NCI-H345 treated with DMSO at 0.1 percent for 48 hours (cell line): ENCODE measurements around the gene STAT5B.
"Not testable (repeated sequence)": the region's sequence is repeated elsewhere in the genome, so short reads cannot be mapped to it uniquely, and the experiment has no call there.

ENCODE experiments used
- DNase-seq: peaks from one replicate; lab custom pipeline; 2025; ENCODE audit not compliant: unreplicated experiment; lab: John Stamatoyannopoulos, UW

Gene STAT5B

DNA sequence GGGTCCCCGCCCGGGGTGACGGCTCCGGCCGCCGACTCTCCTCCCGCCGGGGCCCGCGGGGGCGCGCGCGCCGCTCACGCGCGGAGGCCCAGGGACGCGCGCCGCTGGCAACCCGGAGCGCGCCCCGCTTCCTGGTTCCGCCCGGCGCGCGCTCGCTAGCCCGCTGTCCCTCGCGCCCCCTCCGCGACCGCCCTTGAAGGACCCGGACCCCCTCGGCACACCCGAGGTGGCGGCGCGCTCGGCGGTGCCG is at the start of gene STAT5B:
TSS of gene STAT5B (minus strand) at position 33 of the 250 bp plus-strand sequence. CDS start 44,264 bp downstream, outside the sequence.
- DNase-seq = peak; percentile 35

GRCh38 chr17:42325026-42325425 is 48.8 kb upstream of the STAT5B start:
- DNase-seq = no peak

DNA sequence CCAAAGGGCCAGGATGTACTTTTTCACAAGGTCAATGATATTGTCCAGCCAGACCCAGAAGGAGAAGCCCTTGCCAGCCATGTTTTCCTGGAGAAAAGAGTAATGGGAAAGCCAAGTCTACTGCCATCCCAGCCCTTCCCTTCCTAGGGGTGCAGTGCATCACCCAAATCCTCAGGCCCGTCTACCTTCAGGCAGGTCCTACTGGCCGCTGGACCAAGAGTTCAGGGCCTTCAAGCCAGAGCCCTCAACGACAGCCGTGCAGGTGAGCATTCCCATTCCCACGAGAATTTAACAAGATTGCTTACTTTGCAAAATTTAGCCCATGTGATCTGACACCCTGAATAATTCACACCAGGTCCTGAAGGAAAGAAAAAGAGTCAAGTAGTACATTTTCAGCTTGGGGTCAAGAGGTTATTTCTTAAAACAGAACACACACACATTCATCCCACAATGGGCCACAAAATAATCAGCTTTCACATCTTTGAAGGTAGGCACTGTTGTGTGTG is 47.1 kb upstream of the STAT5B start:
- DNase-seq = no peak

DNA sequence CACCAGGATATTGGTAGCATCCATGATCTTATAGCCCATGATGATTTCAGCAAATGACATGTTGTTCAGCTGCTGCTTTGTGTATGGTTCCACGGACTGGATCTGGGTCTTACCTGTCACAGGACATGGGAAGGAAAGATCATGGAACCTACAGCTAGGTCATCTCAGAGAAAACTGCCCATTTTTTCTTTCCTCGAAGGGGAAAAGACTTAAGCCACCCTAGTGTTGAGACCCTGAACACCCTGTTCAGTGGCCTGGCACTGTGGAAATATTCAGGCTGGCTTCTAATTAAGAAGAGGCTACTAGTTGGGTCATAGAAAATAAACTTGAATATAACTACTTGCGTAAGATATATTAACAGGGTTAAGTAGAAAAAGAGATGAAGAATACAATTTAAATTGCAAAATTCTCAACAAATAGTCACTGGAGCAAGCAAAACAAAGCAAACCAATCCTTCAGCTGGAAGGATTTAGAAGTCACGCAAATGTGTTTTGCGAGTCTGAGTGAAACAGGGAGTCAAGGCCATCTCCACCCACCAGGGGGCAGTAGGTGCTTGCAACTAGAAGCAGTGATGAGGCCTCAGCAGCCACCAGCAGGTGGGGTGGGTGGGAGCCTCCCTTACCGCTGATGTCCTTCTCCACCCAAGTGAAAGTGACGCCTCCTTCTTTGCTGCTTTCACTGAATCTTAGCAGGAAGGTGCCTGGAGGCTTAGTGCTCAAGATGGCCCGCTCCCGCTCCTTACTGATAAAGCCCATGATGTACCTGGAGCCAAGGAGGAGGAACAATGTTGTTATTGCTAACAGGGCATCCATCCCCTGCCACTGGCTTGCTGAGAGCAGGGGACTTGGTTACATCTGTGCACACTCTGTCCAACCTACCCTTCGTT is 46.4 kb upstream of the STAT5B start:
- DNase-seq = peak; percentile 73

DNA sequence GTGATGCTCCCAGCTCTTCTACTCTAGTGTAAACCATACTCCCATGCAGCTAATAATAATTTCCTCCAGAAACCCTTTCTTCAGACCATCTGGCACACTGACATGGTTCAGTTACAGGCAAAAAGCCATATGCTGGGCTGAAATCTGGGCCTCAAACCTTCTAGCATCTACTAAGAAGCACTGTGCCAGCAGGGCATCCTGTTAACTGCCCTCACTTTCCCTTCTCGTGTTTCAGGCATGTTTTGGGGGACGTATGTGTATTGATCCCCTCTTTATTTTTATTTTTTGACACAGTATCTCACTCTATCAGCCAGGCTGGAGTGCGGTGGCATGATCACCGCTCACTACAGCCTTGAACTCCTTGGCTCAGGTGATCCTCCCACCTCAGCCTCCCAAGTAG is 45.4 kb upstream of the STAT5B start:
- DNase-seq = no peak

GRCh38 chr17:42317967-42318366 is 41.8 kb upstream of the STAT5B start:
- DNase-seq = not testable (repeated sequence)

DNA sequence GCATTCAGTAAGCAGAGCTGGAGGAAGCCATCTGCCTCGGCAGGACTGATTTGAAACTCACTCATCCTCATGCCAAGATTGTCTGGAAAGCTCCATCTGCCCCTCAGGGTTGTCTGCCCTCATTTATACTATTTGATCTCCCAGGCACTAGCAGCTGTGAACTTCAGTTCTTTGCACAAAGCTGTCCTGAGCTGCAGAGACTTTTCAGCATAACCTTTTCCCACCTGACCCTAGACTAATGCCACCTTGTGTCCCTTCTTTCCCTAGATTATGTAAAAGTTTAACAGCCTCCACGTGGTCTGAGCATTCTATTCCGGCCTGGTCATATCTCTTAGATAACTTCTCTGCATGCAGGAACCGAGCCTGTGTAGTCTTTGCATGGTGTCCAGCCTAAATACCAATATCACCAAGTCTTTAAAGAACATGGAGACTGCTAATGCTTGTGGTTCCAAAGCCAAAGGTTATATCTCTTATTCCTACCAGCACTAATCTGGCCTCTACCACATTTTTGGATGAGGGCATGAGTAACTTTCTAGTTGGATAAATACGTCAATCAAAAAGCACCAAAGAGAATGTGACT is 41.2 kb upstream of the STAT5B start:
- DNase-seq = no peak

- DNase-seq = no peak
Observed at GRCh38 chr17:42316755-42317154, 40.6 kb upstream of the STAT5B start.

DNA sequence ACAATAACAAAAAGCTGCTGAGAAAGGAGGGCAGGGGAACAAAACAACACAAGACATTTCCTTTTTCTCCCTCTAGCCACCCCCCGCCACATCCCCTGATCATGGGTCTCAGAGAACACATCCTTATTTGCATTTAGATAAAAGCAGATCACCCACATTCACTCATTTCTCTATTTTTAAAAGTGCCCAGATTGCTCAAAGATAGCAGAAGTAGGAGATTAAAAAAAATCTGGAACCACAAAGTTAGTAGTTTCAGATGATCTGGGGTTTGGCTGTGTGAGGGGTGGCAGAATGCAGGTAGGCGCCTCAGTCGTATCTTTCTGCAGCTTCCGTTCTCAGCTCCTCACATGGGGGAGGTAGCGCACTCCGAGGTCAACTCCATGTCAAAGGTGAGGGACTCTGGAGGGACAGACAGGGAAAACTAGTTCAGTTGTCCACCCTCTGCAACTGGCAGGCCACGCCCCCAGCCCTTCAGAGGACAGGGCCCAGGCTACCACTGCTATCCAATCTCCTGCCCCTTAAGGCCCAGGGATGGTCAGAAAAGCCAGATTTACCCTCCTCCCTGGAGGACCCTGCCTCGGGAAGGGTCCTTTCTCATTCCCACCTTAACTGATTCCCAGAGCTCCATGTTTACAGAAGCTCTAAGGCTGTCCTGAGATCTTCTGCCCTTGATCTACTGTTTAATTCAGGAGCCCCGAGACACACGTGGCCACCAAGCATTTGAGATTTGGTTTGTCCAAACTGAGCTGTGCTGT is 39.4 kb upstream of the STAT5B start:
- DNase-seq = no peak

DNA sequence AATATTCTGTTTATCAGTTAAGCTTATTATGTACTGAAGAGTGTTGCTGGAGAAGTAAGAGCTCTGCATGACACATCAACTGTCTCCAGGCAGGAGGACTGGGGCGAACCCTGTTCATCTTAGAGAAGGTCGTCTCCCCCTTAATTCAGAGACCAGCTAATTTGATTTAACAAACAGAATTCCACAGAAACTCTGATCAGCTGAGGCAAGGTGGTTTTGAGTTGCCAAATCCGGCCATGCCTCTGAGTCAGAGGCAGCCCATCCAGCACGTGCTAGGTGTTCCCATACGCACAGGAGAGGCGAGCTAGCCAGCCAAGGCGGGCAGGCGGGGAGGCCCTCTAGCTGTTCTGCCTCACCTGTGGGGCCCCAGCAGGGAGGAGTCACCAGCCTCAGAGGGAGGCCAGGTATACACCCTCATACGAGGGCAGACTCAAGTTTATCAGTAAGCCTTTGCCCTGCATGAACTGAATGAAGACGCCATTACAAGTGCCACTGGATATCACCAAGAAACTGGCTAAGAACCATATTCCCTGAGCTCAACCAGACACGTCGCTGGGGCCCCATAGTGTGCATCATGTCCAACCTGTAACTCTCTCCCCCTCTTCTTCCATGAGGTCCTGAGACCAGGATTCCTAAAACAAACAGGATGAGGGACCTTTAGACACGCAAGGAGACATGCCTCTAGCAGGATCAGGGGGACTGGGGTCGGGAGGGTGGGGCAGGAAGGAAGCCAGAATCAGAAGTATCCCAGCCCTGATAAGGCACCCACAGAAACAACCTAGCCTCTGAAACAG is 37.8 kb upstream of the STAT5B start:
- DNase-seq = no peak

- DNase-seq = no peak
Observed at GRCh38 chr17:42313389-42313772, 37.2 kb upstream of the STAT5B start.

GRCh38 chr17:42312285-42313130 is 36.3 kb upstream of the STAT5B start:
- DNase-seq = peak; percentile 78

DNA sequence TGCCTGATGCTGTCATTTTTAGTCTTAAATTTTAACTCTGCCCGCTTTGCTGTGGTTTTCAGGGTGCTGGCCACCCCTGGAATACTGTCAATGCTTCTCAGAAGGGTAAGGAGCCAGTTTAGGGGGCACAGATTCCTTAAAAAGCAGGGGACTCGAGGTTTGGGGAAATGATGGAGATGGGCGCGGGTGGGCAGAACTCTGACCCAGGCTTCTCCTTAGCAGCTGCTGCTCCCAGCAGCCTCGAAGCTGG is 35.8 kb upstream of the STAT5B start:
- DNase-seq = no peak

DNA sequence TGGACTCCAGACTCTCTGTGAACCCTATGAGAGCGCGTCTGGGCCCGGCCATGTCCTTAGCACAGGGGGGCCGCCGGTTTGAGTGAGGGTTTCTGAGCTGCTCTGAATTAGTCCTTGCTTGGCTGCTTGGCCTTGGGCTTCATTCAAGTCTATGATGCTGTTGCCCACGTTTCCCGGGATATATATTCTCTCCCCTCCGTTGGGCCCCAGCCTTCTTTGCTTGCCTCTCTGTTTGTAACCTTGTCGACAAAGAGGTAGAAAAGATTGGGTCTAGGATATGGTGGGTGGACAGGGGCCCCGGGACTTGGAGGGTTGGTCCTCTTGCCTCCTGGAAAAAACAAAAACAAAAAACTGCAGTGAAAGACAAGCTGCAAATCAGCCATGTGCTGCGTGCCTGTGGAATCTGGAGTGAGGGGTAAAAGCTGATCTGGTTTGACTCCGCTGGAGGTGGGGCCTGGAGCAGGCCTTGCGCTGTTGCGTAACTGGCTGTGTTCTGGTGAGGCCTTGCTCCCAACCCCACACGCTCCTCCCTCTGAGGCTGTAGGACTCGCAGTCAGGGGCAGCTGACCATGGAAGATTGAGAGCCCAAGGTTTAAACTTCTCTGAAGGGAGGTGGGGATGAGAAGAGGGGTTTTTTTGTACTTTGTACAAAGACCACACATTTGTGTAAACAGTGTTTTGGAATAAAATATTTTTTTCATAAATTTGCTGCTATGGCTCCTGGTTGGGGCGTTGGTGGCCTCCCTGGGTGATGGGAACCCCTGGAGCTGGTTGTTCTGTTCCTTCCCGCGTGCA is 35.2 kb upstream of the STAT5B start:
- DNase-seq = no peak

GRCh38 chr17:42310787-42311215 is 34.6 kb upstream of the STAT5B start:
- no peak for DNase-seq

- DNase-seq = no peak
Observed at GRCh38 chr17:42309986-42310786, 34.0 kb upstream of the STAT5B start.

DNA sequence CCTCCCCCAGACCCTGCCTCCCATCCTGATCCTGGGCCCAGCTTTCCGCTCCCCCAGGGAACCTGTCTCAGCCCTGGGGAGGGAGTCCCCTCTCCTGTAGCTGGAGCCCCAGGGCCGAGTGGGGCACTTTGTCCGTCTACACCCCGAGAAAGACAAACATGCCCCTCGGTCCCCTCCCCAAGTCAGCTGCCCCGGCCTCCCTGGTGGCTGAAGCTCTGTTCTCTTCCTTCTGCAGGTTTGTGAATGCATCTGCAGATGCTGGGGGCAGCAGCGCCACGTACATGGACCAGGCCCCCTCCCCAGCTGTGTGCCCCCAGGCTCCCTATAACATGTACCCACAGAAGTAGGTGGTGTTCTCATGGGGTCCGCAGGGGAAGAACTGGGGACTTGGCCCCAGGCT is 33.0 kb upstream of the STAT5B start:
- no peak for DNase-seq

- no peak for DNase-seq
Observed at GRCh38 chr17:42308446-42308845, 32.3 kb upstream of the STAT5B start.

GRCh38 chr17:42307362-42307927 is 31.3 kb upstream of the STAT5B start:
- no peak for DNase-seq
